Choroid plexus epithelial cell (primary cell): ENCODE results near the gene NAV1.
A peak's percentile ranks its signal among the peaks of the same experiment; 100 is the strongest.
"Not testable (repeated sequence)": the region's sequence is repeated elsewhere in the genome, so short reads cannot be mapped to it uniquely, and the experiment has no call there.

Source experiments
- DNase-seq: peaks from one replicate; pipeline ENCODE4 v3.0.0-alpha.2; 2010; ENCODE audit warnings: low read depth
- H3K4me3 ChIP-seq: 2 replicates; pipeline ENCODE4 v1.5.1; 2011; ENCODE audit warnings: low read depth, mild to moderate bottlenecking, control low read depth, low read length, moderate library complexity
- TF ChIP-seq, protein P1 (sequence below): conservative IDR thresholded peaks from 2 replicates; pipeline ENCODE4 v1.5.1; 2011; ENCODE audit warnings: low read depth, mild to moderate bottlenecking, control low read depth, inconsistent platforms, low read length, moderate library complexity

The NAV1 gene, protein sequence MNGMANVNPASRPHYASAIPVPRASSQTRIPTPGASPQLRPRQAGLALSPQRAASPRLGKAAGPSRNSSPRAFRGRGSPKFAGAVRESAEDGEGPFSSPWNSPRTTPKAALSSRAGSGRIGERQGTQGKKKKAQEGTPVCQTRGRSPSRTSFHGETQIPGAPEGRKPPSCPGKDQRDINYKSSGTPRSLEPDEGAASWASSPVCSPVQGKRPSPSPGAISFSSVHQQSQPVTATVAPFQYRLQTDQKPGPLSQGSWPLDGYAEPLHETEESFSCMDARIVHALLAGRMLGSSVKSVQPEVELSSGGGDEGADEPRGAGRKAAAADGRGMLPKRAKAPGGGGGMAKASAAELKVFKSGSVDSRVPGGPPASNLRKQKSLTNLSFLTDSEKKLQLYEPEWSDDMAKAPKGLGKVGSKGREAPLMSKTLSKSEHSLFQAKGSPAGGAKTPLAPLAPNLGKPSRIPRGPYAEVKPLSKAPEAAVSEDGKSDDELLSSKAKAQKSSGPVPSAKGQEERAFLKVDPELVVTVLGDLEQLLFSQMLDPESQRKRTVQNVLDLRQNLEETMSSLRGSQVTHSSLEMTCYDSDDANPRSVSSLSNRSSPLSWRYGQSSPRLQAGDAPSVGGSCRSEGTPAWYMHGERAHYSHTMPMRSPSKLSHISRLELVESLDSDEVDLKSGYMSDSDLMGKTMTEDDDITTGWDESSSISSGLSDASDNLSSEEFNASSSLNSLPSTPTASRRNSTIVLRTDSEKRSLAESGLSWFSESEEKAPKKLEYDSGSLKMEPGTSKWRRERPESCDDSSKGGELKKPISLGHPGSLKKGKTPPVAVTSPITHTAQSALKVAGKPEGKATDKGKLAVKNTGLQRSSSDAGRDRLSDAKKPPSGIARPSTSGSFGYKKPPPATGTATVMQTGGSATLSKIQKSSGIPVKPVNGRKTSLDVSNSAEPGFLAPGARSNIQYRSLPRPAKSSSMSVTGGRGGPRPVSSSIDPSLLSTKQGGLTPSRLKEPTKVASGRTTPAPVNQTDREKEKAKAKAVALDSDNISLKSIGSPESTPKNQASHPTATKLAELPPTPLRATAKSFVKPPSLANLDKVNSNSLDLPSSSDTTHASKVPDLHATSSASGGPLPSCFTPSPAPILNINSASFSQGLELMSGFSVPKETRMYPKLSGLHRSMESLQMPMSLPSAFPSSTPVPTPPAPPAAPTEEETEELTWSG (N-terminal part only)

DNA sequence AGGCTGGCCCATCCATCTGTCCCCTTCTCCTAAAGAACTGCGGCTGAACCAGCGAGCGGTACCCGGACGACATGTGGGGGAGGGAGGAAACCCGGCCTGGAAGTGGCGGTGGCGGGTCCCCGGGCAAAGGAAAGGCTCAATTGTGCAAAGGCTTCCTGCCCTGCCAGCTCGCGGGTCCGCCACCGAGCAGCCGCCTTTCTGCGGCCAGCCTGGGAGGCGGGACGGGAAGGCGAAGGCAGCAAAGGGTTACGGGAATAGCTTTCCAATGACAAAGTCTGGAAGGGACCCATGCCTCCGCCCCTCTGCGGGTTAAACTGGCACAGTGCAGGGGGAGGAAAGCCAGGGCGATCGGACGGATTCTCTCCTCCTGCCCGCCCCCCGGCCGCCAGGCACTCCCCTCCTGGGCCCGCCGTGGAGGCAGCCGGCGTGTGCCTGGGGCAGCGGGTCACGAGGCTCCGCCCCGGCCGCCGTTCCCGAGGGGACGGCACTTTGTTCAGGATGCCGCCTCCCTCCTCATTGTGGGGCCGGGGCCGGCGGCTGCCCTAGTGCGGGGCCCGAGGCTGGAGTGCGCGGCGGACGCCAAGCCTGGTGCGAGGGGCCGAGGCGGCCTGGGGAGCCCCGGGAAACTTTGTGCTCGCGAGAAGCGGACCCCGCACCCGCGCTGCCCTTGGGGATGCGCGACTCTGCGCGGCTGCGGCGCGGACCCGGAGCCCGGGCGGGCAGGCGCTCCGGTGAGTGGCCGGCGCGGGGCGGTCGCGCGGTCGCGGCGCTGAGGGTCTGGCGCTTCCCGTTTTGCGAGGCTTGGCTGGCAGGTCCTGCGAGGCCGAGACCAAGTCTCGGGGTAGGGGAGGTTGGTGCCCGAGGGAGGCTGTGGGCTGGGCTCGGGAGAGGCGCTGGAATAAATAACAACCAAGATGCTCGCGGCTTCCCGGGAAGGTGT, at the start of gene NAV1:
Gene NAV1, plus strand, starts transcription at position 516 of the 940 bp plus-strand sequence. CDS start 83,758 bp downstream, outside the sequence.
- TF ChIP-seq, protein P1, sequence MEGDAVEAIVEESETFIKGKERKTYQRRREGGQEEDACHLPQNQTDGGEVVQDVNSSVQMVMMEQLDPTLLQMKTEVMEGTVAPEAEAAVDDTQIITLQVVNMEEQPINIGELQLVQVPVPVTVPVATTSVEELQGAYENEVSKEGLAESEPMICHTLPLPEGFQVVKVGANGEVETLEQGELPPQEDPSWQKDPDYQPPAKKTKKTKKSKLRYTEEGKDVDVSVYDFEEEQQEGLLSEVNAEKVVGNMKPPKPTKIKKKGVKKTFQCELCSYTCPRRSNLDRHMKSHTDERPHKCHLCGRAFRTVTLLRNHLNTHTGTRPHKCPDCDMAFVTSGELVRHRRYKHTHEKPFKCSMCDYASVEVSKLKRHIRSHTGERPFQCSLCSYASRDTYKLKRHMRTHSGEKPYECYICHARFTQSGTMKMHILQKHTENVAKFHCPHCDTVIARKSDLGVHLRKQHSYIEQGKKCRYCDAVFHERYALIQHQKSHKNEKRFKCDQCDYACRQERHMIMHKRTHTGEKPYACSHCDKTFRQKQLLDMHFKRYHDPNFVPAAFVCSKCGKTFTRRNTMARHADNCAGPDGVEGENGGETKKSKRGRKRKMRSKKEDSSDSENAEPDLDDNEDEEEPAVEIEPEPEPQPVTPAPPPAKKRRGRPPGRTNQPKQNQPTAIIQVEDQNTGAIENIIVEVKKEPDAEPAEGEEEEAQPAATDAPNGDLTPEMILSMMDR, result no peak
- H3K4me3 ChIP-seq, result peak within 1 kb of the TSS; percentile 71
- DNase-seq, result no peak

DNA sequence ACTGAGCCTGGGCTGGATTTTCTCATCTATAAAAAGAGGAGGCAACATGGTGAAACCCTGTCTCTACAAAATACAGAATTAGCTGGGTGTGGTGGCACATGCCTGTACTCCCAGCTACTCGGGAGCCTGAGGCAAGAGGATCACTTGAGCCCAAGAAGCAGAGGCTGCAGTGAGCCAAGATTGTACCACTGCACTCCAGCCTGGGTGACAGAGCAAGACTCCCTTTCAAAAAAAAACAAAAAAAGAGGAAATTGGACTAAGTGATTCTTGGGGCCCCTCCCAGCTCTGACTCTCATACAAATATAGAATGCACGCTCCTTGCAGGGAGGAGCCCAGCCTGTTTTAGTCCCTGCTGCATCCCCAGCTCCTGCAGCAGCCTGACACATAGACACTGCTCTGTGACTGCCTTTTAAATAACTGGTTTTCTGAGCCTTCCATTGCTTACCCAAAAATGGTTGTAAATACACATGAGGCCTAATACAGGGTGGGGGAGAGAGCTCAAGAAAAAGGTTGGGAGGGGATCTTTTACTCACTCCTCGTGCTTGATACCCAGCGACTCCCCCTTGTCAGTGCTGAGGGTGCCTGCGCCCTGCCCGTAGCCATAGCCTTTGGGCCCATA, 49.2 kb upstream of the NAV1 start:
- no peak for DNase-seq
- no peak overlapping the region for H3K4me3 ChIP-seq
- TF ChIP-seq, protein P1, result no peak

DNA sequence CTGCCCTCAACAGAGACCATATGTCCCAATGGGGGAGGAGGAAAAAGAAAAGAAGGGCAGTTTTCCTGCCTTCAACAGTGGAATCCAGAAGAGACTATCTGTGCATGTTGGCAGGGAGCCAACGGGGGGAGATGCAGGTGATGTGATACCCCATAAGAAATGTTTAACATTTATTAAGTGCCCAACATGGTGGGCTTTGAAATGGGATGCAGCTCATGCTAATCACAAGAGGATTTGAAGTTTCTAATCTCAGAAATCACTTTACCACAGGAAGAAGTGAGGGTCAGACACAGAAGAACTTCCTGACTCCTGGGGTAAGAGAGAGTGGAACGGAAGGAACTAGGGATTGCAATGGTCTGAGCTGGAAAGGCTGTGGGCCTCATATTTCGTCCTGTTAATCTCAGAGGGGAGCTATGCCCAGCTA, 48.2 kb upstream of the NAV1 start:
- no peak for DNase-seq
- TF ChIP-seq, protein P1, result no peak

DNA sequence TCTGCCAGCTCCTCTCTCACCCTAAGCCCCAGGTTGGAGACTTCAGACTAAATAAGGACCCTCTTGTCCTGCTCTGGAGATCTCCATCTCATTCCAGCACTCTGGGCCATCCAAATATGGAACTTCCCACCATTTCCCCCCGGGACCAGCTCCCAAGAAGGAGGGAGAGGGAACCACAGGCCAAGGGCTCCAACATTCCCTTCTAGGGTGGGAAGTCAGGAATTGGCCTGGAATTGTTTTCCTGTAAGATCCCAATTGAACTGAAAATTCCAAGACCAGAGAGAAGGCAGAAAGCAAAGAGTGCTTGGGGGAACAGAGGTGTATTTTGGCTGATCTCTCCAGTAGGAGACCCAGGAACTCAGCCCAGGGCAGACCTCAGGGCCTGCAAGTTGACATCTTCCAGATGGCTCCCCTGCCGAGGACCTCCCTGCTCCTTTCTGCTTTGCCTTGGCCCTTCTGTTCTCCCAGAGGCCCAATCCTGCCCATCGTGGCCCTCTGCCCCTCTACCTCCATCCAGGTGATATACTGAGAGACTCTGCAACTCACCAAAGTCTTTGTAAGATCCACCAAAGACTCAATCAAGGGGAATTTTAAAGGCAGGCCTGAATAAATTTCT, 46.9 kb upstream of the NAV1 start:
- TF ChIP-seq, protein P1, result no peak
- H3K4me3 ChIP-seq, result no peak overlapping the region
- DNase-seq, result no peak

More for the DNA sequence above, 48.2 kb upstream of the NAV1 start:
- H3K4me3 ChIP-seq, result no peak overlapping the region

DNA sequence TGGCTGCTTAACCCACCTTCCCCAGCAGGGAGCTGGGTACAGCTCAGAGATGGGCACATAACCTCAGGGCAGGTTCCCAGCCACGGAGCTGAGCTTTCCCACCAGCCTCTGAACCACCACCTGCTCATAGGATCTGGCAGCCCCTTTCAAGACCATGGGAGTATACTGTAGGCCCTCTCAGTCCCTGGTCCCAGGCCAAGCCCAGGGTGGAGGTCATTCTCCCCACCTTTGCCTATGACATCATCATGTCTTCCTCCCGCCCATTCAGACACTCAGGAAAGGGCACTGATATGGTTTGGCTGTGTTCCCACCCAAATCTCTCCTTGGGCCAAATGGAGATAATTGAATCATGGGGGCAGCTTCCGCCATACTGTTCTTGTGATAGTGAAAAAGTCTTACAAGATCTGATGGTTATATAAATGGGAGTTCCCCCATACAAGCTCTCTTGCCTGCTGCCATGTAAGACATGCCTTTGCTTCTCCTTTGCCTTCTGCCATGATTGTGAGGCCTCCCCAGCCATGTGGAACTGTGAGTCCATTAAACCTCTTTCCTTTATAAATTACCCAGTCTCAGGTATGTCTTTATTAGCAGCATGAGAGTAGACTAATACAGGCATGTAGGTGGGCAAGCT, 45.8 kb upstream of the NAV1 start:
- not testable (repeated sequence) for H3K4me3 ChIP-seq, DNase-seq
